ENCODE results near the gene RBMS3. TPM values are rescaled to one million over a fixed set of nuclear protein-coding genes. Genes with fewer than 3 reads are reported as not detected.

The RBMS3 gene
- total and polyA plus RNA-seq, 5 donors from 2014 or later: 5.2 to 18.8 (median 8.5) TPM

DNA sequence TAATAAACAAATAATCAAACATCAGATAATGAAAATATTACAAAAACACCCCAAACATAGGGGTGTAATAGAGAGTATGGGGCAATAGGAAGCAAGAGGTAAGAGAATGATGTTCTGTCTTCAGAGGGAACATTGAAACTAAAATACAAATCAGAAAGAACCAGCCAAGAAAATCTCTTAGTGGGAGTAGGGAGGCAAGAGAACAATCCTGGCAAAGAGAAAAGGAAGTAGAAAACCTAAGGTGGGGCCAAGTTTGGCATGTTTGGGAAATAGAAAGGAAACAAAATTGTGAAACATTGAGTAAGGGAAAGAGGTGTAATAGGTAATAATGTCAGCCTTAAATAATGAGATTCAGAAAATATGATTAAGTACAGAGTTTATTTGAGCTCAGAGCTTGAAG is 467.1 kb downstream of the RBMS3 start:
- Histone ChIP-seq H3K27me3 (ENCODE audit: control insufficient read depth, insufficient read depth, low read length) (no peaks in the 10 kb centered on the region), H3K36me3 (ENCODE audit: control insufficient read depth, insufficient read depth, low read length) (no peaks in the 10 kb centered on the region), H3K4me3 (ENCODE audit: low read depth, low read length) (no peak overlapping the region), H3K4me1 (ENCODE audit: control insufficient read depth, insufficient read depth, low read length, poor library complexity, severe bottlenecking) (no peaks in the 10 kb centered on the region), H3K27ac (ENCODE audit: insufficient read depth, low read length, poor library complexity, severe bottlenecking) (no peak overlapping the region), H3K9me3 (ENCODE audit: control insufficient read depth in 2 of 2, low read length in 2 of 2) (no peaks in the 10 kb centered on the region)
- Mint-ChIP-seq H3K27ac (no peak overlapping the region), H3K36me3 (no peaks in the 10 kb centered on the region), H3K4me3 (no peak overlapping the region), H3K9me3 (peaks cover 0 to 4% (median 0%) of the 10 kb centered on the region in 7 donors), H3K4me1 (no peaks in the 10 kb centered on the region), H3K27me3 (no peaks in the 10 kb centered on the region)
- ATAC-seq (ENCODE audit: low read depth in 2 of 2) (no peak), DNase-seq (no peak)

DNA sequence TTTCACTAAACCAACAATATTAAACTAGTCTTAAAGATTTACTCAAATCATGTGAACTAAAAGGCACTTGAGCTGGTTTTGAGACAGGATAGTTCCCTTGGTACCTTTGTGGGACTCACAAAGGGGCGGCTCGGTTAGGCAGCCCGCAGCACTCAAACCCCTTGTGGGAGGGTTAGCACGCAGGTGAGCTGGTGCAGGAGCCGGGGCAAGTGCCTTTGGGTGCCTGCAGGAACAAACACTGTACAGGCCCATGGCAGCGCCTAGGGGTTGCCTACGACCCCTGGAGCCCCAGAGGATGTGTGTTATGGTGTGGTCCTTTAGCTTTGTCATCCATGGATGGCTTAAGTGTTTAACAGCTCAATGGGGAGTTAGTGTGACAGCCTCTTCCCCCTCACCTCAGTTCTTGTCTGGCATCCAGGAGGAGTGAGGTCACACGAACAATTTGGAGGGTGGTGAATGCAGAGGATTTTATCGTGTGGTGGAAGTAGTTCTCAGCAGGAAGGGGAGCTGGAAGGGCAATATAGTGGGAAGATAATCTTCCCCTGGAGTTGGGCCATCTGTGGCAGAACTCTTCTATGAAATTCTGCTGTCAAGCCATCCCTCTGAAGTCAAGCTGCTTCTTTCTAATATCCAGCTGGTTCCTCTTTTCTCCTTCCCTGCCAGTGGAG is 470.9 kb downstream of the RBMS3 start:
- Histone ChIP-seq H3K4me1 (ENCODE audit: control insufficient read depth, insufficient read depth, low read length, poor library complexity, severe bottlenecking) (no peaks in the 10 kb centered on the region), H3K4me3 (ENCODE audit: low read depth, low read length) (no peak overlapping the region), H3K36me3 (ENCODE audit: control insufficient read depth, insufficient read depth, low read length) (no peaks in the 10 kb centered on the region), H3K27me3 (ENCODE audit: control insufficient read depth, insufficient read depth, low read length) (no peaks in the 10 kb centered on the region), H3K9me3 (ENCODE audit: control insufficient read depth in 2 of 2, low read length in 2 of 2) (no peaks in the 10 kb centered on the region), H3K27ac (ENCODE audit: insufficient read depth, low read length, poor library complexity, severe bottlenecking) (no peak overlapping the region)
- no peak overlapping the region for H3K4me3 Mint-ChIP-seq
- ATAC-seq (ENCODE audit: low read depth in 2 of 2) (no peak), DNase-seq (no peak)
- H3K27ac Mint-ChIP-seq: no peak overlapping the region
- no peaks in the 10 kb centered on the region for H3K36me3 Mint-ChIP-seq
- no peaks in the 10 kb centered on the region for H3K27me3 Mint-ChIP-seq
- peaks cover 0 to 5% (median 0%) of the 10 kb centered on the region in 7 donors for H3K9me3 Mint-ChIP-seq
- H3K4me1 Mint-ChIP-seq: peaks cover 0 to 5% (median 0%) of the 10 kb centered on the region in 4 donors

DNA sequence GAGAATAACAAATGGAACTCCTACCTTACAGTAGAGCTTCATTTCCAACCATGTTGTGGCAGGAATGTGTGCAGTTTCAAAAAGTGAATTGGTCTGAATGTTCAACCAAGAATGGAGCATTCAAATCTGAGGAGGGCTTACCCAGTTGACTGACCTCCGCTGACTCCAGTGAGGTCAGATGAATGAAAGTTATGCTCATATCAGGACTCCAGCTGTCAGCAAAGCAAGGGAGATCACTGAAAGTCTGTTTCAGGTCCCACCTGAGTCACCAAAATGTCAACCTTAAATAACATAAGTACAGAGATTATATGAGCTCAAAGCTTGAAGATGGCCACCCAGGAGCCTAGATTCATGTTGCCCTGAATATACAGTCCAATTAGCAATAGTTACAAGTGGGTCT is 473.5 kb downstream of the RBMS3 start:
- H3K36me3 ChIP-seq (ENCODE audit: control insufficient read depth, insufficient read depth, low read length): no peaks in the 10 kb centered on the region
- no peak for ATAC-seq (ENCODE audit: low read depth in 2 of 2)
- H3K9me3 ChIP-seq (ENCODE audit: control insufficient read depth in 2 of 2, low read length in 2 of 2): no peaks in the 10 kb centered on the region
- no peak overlapping the region for H3K4me3 ChIP-seq (ENCODE audit: low read depth, low read length)
- Mint-ChIP-seq H3K4me1 (peaks cover 0 to 5% (median 0%) of the 10 kb centered on the region in 4 donors), H3K36me3 (no peaks in the 10 kb centered on the region), H3K9me3 (peaks cover 0 to 5% (median 0%) of the 10 kb centered on the region in 7 donors), H3K27me3 (no peaks in the 10 kb centered on the region), H3K4me3 (no peak overlapping the region), H3K27ac (no peak overlapping the region)
- H3K4me1 ChIP-seq (ENCODE audit: control insufficient read depth, insufficient read depth, low read length, poor library complexity, severe bottlenecking): no peaks in the 10 kb centered on the region
- no peak for DNase-seq
- no peaks in the 10 kb centered on the region for H3K27me3 ChIP-seq (ENCODE audit: control insufficient read depth, insufficient read depth, low read length)
- no peak overlapping the region for H3K27ac ChIP-seq (ENCODE audit: insufficient read depth, low read length, poor library complexity, severe bottlenecking)

DNA sequence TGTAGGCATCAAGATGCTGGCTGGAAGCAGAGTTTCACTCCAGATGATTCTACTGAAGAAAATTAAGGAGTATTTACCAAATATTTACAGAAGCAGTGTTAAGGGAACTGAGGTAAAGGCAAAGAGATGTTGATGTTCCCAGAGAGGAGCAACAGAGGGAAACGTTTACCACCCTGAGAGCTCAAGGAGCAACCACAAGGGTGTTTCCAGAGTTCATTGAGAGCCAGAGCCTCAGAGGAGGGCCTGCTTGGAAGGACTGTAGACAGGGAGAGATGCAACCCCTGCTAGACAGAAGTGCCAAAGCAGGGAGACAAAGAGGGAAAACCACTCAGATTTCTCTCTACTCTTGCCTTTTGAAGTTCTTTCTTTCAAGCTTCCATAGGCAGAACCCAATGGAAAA is 474.5 kb downstream of the RBMS3 start:
- H3K27ac ChIP-seq (ENCODE audit: insufficient read depth, low read length, poor library complexity, severe bottlenecking): no peak overlapping the region
- ATAC-seq (ENCODE audit: low read depth in 2 of 2): no peak
- H3K27me3 Mint-ChIP-seq: no peaks in the 10 kb centered on the region
- no peaks in the 10 kb centered on the region for H3K27me3 ChIP-seq (ENCODE audit: control insufficient read depth, insufficient read depth, low read length)
- H3K9me3 Mint-ChIP-seq: peaks cover 0 to 5% (median 0%) of the 10 kb centered on the region in 7 donors
- H3K9me3 ChIP-seq (ENCODE audit: control insufficient read depth in 2 of 2, low read length in 2 of 2): no peaks in the 10 kb centered on the region
- no peak overlapping the region for H3K4me3 ChIP-seq (ENCODE audit: low read depth, low read length)
- H3K36me3 Mint-ChIP-seq: no peaks in the 10 kb centered on the region
- peaks cover 0 to 5% (median 0%) of the 10 kb centered on the region in 4 donors for H3K4me1 Mint-ChIP-seq
- no peaks in the 10 kb centered on the region for H3K36me3 ChIP-seq (ENCODE audit: control insufficient read depth, insufficient read depth, low read length)
- no peaks in the 10 kb centered on the region for H3K4me1 ChIP-seq (ENCODE audit: control insufficient read depth, insufficient read depth, low read length, poor library complexity, severe bottlenecking)
- peak overlapping the region in 1 of 3 donors; percentile 21 for H3K27ac Mint-ChIP-seq
- DNase-seq: no peak
- H3K4me3 Mint-ChIP-seq: no peak overlapping the region

DNA sequence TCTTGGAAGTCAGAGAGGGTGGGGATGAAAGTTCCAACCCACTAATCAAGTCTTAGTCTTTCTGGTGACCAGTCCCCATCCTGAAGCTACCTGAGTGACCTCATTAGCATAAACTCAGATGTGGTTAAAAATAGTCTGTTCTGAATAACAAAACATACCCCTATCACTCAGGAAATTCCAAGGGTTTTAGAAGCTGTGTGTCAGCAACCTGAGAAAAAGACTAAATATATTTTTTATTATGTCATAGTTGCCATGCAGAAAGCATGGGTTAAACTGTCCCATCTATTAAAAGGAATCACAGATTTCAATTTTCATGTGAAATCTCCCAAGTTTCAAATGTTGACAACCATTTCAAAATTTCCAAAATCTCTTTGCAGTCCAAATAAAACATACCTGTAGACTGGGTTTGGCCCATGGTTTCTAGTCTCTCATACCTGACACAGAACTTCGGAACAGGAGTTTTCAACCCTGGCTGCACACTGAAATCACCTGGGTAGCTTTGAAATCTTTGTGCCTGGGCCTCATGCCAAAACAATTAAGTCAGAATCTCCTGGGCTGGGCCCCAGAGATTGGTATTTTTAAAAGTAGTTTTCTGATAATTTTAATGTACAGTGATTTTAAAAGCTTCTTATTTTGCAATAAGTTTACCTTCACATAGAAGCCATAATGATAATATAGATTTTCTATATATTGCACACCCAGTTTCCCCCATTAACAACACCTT is 476.3 kb downstream of the RBMS3 start:
- Mint-ChIP-seq H3K9me3 (peaks cover 0 to 3% (median 0%) of the 10 kb centered on the region in 7 donors), H3K27me3 (no peaks in the 10 kb centered on the region), H3K4me3 (no peak overlapping the region), H3K36me3 (no peaks in the 10 kb centered on the region), H3K27ac (no peak overlapping the region), H3K4me1 (peaks cover 0 to 5% (median 0%) of the 10 kb centered on the region in 4 donors)
- DNase-seq (no peak), ATAC-seq (ENCODE audit: low read depth in 2 of 2) (no peak)
- Histone ChIP-seq H3K27me3 (ENCODE audit: control insufficient read depth, insufficient read depth, low read length) (no peaks in the 10 kb centered on the region), H3K36me3 (ENCODE audit: control insufficient read depth, insufficient read depth, low read length) (no peaks in the 10 kb centered on the region), H3K4me1 (ENCODE audit: control insufficient read depth, insufficient read depth, low read length, poor library complexity, severe bottlenecking) (no peaks in the 10 kb centered on the region), H3K4me3 (ENCODE audit: low read depth, low read length) (no peak overlapping the region), H3K9me3 (ENCODE audit: control insufficient read depth in 2 of 2, low read length in 2 of 2) (no peaks in the 10 kb centered on the region), H3K27ac (ENCODE audit: insufficient read depth, low read length, poor library complexity, severe bottlenecking) (no peak overlapping the region)

DNA sequence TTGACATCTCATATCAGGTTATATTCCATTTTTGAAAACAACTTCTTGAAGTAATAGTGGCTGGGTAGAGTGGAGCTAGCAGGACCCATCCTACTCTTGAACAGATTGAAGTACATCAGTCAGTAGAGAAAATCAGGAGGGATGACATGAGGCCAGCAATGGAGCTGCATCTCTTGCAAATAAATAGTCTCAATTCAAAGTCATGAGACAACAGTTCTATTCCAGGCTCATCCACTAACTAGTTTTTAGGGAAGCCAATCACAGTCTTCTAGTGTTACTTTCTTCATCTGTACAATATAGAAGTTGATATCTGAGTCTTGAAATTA is 477.2 kb downstream of the RBMS3 start:
- peaks cover 0 to 5% (median 0%) of the 10 kb centered on the region in 4 donors for H3K4me1 Mint-ChIP-seq

DNA sequence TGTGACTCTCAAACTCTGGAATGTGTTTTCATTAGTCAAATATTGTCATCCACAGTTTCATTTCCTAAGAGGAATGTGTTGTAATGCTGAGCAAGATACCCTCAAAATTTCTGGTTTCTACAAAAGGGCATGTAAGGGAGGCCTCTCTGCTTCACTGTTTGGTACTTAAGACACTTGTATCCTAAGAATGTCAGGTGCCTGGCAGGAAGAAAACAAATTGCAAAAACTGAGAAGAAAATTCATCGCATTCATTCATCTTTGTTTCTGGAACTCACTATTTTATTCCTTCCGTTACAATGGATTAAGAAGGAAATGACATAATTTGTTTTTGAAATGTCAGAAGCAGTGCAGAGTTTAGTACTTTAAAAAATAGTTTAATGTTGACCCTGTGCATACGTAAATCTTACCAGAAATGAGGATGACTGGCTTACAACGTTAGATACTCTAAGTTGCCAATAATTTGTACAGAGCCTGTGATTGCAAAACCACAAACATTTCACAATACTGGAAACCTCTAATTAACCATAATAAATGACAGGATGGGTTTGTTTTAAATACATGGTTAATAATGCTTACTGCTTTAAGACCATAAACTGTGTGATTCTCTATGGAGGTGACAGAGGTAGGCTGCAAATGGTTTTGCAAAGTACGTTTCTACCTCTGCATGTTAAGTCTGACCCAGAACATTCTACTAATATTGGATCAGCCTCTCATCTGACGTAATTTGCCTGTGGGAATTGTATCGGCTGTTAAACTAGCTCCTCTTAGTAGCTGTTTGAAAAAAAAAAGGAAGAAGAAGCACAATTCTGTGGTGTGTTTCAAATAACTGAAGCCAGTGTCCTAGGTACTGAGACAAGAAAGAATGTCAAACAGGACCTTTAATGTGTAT is 477.8 kb downstream of the RBMS3 start:
- Histone ChIP-seq H3K4me1 (ENCODE audit: control insufficient read depth, insufficient read depth, low read length, poor library complexity, severe bottlenecking) (no peaks in the 10 kb centered on the region), H3K9me3 (ENCODE audit: control insufficient read depth in 2 of 2, low read length in 2 of 2) (no peaks in the 10 kb centered on the region), H3K27me3 (ENCODE audit: control insufficient read depth, insufficient read depth, low read length) (no peaks in the 10 kb centered on the region), H3K4me3 (ENCODE audit: low read depth, low read length) (no peak overlapping the region), H3K36me3 (ENCODE audit: control insufficient read depth, insufficient read depth, low read length) (no peaks in the 10 kb centered on the region), H3K27ac (ENCODE audit: insufficient read depth, low read length, poor library complexity, severe bottlenecking) (no peak overlapping the region)
- ATAC-seq (ENCODE audit: low read depth in 2 of 2) (no peak), DNase-seq (no peak)
- H3K4me3 Mint-ChIP-seq: no peak overlapping the region
- H3K27ac Mint-ChIP-seq: no peak overlapping the region
- H3K36me3 Mint-ChIP-seq: no peaks in the 10 kb centered on the region
- no peaks in the 10 kb centered on the region for H3K4me1 Mint-ChIP-seq
- H3K9me3 Mint-ChIP-seq: no peaks in the 10 kb centered on the region
- no peaks in the 10 kb centered on the region for H3K27me3 Mint-ChIP-seq

More for the DNA sequence above, 477.2 kb downstream of the RBMS3 start:
- ATAC-seq (ENCODE audit: low read depth in 2 of 2) (no peak), DNase-seq (no peak)
- Mint-ChIP-seq H3K4me3 (no peak overlapping the region), H3K9me3 (peaks cover 0 to under 1% (median 0%) of the 10 kb centered on the region in 7 donors), H3K27me3 (no peaks in the 10 kb centered on the region), H3K27ac (no peak overlapping the region), H3K36me3 (no peaks in the 10 kb centered on the region)
- no peaks in the 10 kb centered on the region for H3K9me3 ChIP-seq (ENCODE audit: control insufficient read depth in 2 of 2, low read length in 2 of 2)
- H3K4me3 ChIP-seq (ENCODE audit: low read depth, low read length): no peak overlapping the region
- H3K27me3 ChIP-seq (ENCODE audit: control insufficient read depth, insufficient read depth, low read length): no peaks in the 10 kb centered on the region
- H3K4me1 ChIP-seq (ENCODE audit: control insufficient read depth, insufficient read depth, low read length, poor library complexity, severe bottlenecking): no peaks in the 10 kb centered on the region
- no peaks in the 10 kb centered on the region for H3K36me3 ChIP-seq (ENCODE audit: control insufficient read depth, insufficient read depth, low read length)
- no peak overlapping the region for H3K27ac ChIP-seq (ENCODE audit: insufficient read depth, low read length, poor library complexity, severe bottlenecking)

All from CD4-positive, CD25-positive, alpha-beta regulatory T cell (primary cell).